Activated CD4-positive, CD25-positive, alpha-beta regulatory T cell treated with anti-CD3 and anti-CD28 coated beads, Interleukin-2, amount 50 U/mL, for 16 hours (primary cell): ENCODE measurements around the gene SPDYE5.
A peak's percentile ranks its signal among the peaks of the same experiment; 100 is the strongest.
"Not testable (repeated sequence)": the region's sequence is repeated elsewhere in the genome, so short reads cannot be mapped to it uniquely, and the experiment has no call there.

Source experiments
- DNase-seq: peaks from one replicate; pipeline ENCODE4 v3.0.0-alpha.2; 2020; ENCODE audit warnings: low read depth, low spot score

The SPDYE5 gene, protein sequence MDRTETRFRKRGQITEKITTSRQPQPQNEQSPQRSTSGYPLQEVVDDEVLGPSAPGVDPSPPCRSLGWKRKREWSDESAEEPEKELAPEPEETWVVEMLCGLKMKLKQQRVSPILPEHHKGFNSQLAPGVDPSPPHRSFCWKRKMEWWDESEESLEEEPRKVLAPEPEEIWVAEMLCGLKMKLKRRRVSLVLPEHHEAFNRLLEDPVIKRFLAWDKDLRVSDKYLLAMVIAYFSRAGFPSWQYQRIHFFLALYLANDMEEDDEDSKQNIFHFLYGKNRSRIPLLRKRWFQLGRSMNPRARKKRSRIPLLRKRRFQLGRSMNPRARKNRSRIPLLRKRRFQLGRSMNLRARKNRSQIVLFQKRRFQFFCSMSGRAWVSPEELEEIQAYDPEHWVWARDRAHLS

GRCh38 chr7:75492020-75492419, at the start of gene SPDYE5:
TSS of gene SPDYE5 (plus strand) at chr7:75492320. CDS start at chr7:75494048, 1,728 bp downstream.
- DNase-seq, result not testable (repeated sequence)

- not testable (repeated sequence) for DNase-seq
These were observed 49.5 kb upstream of the SPDYE5 start for GRCh38 chr7:75442465-75443111.

DNA sequence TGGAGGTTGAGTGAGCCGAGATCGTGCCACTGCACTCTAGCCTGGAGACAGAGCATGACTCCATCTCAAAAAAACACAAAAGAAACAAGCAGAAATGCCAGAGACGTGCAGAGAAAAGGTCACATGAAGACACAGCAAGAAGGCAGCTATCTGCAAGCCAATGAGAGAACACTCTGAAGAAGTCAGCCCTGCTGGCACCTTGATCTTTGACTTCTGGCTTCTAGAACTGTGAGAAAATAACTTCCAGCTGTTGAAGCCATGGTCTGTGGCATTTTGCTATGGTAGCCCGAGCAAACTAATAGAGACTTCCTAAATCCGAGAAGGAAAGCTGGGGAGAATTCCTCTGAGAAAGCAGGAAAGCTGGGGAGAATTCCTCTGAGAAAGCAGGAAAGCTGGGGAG, 42.2 kb upstream of the SPDYE5 start:
- DNase-seq, result not testable (repeated sequence)

DNA sequence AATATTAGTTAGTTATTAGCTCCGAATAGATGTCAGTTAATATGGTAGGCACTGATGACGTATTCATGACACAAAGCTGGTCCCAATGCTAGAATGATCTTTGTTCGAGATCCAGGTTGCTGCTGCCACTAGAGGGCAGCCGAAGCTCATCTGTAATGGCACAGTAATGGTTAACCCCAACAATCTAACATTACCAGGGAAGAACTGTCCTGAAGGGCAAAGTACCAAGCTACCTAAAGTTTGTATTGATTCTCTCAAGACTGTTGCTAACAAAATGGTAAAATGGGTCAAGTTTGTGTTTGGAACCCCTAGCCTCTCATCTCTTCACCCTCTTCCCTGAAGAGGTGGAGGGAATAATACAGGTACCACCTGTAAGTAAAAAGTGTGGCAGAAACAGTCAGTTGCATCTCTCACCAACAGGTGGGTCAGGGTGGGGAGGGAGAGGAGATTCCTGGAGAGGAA, 39.6 kb upstream of the SPDYE5 start:
- DNase-seq, result not testable (repeated sequence)

- DNase-seq, result not testable (repeated sequence)
These were observed 35.7 kb upstream of the SPDYE5 start for GRCh38 chr7:75456403-75456802.

GRCh38 chr7:75458034-75458433, 34.1 kb upstream of the SPDYE5 start:
- not testable (repeated sequence) for DNase-seq

GRCh38 chr7:75460541-75460940, 31.6 kb upstream of the SPDYE5 start:
- not testable (repeated sequence) for DNase-seq

DNA sequence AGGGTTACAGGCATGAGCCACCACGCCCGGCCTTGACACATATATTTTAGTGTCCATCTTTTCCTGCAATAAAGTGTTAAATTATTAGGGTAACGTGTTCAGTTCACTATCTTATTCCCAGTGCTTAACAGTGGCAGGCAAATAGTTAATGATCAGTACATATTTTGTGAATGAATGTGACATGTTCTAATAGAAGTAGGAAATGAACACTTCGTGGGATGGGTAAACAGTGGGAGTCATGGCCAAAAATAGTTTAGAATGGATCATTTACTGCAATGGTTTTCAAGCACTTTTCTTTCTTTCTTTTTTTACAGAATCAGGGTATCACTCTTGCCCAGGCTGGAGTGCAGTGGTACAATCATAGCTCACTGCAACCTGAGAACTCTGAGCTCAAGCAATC, 22.0 kb upstream of the SPDYE5 start:
- not testable (repeated sequence) for DNase-seq

DNA sequence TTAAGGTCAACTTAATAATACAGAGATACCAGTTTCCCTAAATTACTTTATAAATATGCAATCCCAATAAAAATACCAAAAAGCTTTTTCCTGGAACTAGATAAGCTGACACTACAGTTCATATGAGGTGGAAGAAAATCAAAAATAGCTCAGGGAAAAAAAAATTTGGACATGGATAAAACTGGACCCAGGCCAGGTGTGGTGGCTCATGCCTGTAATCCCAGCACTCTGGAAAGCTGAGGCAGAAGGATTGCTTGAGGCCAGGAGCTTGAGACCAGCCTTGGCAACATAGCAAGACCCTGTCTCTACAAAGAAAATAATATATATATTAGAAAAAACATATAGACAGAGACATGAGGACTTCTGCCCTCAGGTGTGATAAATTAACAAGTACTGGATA, 14.7 kb upstream of the SPDYE5 start:
- DNase-seq, result not testable (repeated sequence)

DNA sequence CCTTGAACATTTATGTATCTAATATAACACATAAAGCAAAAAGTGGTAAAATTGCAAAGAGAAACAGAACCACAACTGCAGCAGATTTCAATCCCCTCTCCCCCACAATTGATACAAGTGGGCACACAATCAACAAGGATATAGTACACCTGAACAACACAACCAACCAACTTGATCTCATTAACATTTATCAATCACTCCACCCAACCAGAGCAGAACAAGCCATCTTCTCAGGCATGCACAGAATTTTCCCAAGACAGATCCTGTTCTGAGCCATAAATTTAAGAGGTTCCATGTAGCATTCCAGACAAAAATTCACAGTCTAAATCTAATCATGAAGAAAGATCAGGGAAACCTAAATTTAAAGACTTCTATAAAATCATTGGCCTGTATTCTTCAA, 11.8 kb upstream of the SPDYE5 start:
- not testable (repeated sequence) for DNase-seq

DNA sequence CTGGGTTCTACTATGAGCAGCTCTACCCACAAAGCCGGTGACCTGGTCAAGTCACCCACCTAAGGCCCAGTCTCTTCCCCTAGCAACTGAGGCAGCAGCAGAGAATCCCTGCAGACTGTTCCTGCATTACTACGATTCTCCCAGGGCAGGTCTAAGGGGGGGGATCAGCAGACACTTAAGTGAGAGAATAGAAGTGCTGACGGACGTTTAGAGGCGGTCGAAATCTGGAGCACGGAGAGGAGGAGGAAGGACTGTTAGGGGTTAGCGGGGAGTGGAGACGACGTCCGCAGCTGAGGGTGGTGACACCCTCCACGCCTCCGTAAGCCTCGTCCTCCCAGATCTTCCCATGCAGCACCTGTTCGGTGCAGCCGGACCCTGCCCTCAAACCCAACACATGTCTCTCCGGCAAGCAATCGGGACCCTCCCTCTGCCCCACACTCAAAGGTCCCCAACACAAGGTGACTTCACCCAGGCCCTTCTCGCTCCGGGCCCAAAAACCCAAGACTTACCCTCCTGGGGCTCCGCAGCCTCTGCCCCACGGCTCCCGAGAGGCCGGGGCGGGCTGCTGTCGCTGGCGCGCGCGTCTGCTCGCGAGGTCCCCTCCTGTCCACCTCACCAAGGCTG, 6.7 kb upstream of the SPDYE5 start:
- DNase-seq, result not testable (repeated sequence)

DNA sequence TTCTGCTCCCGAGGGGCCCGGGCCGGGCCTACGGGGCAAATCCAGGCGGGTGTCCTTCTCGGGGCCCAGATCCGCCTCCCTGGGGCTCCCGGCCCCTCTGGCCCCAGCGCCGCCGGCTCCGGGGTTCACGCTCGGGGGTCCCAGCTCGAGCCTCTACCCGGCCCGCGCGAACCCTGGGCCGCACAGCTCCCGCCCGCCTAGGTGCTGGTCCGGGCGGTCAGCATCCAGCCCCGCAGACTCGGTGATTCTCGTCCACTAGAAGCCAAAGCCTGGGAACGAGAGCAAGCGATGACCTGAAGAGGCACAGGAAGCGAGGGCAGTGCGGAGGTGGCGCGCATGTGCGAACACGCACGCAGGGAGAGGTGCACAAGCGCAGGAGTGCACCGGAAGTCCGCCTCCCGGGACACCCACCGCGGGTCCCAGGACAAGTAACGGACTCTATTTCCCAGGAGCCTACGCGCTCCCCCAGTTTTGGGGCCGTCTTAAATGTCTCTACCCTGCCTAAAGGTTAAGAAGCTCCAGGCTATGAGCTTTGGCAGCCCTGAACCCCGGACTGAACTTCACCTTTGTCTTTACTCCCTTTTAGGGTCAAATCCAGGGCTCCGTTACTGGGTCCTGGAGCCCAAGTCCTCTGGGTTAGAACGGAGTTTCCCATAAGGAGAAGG, 6.0 kb upstream of the SPDYE5 start, which contains the start of gene POM121C:
POM121C (minus strand) TSS at position 321 of the 665 bp plus-strand sequence. CDS start 44,803 bp downstream, outside the sequence.
- DNase-seq, result peak; percentile 70

GRCh38 chr7:75509033-75509432, 16.9 kb downstream of the SPDYE5 start:
- not testable (repeated sequence) for DNase-seq

DNA sequence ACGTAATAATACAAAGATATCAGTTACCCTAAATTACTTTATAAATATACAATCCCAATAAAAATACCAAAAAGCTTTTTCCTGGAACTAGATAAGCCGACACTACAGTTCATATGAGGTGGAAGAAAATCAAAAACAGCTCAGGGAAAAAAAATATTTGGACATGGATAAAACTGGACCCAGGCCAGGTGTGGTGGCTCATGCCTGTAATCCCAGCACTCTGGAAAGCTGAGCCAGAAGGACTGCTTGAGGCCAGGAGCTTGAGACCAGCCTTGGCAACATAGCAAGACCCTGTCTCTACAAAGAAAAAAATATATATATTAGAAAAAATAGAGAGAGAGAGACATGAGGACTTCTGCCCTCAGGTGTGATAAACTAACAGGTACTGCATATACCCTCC, 26.7 kb downstream of the SPDYE5 start:
- not testable (repeated sequence) for DNase-seq

GRCh38 chr7:75521727-75522126, 29.6 kb downstream of the SPDYE5 start:
- DNase-seq, result not testable (repeated sequence)

DNA sequence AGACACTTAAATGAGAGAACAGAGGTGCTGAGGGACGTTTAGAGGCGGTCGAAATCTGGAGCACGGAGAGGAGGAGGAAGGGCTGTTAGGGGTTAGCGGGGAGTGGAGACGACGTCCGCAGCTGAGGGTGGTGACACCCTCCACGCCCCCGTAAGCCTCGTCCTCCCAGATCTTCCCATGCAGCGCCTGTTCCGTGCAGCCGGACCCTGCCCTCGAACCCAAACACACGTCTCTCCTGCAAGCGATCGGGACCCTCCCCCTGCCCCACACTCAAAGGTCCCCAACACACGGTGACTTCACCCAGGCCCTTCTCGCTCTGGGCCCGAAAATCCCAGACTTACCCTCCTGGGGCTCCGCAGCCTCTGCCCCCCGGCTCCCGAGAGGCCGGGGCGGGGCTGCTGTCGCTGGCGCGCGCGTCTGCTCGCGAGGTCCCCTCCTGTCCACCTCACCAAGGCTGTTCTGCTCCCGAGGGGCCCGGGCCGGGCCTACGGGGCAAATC, 35.2 kb downstream of the SPDYE5 start:
- not testable (repeated sequence) for DNase-seq

DNA sequence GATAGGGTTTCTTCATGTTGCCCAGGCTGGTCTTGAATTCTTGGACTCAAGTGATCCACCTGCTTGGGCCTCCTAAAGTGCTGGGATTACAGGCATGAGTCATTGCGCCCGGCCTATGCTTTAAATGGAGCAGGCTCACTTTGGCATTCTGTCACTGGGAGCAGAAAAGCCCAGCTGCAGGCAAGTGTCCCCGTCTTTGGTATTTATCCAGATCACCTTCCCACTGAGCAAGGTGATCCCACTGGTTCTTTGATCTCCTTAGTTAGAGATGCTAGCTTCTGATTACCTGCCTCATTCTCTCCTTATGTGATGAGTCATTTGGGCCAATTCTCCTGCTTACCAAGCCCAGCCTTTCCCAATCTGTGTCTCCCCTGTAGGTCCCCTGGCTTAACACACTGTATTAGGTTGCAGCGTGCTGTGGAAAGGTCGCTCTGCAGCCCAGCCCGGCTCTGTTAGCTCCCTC, 39.3 kb downstream of the SPDYE5 start:
- no peak for DNase-seq

- DNase-seq, result no peak
These were observed 40.5 kb downstream of the SPDYE5 start for GRCh38 chr7:75532639-75533038.

DNA sequence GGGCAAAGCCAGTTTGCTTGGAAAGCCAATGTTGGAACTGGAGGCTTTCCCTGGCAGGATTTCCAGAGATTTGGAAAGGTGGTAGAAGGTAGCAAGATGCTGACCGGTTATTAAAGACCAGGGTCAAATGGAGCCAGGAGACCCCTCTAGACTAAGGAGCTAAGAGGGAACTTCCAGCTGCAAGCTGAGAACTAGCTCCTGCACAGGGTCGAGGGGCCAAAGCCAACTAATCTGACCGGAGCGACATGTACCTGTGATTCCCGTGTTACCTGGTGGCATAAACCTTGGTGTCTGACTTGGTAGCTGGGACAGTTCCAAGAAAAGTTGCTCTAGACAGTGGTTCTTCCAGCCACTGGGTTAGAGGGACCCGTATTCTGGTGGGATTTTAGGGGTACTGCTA, 41.8 kb downstream of the SPDYE5 start:
- no peak for DNase-seq

GRCh38 chr7:75534727-75535307, 42.7 kb downstream of the SPDYE5 start:
- DNase-seq, result no peak

GRCh38 chr7:75536491-75536890, 44.4 kb downstream of the SPDYE5 start:
- no peak for DNase-seq
